GM12878 (cell line): ENCODE data around the gene PPP6R2. TPM values are rescaled to one million over a fixed set of nuclear protein-coding genes. Genes with fewer than 3 reads are reported as not detected.
A peak's percentile ranks its signal among the peaks of the same experiment; 100 is the strongest.

Source experiments
- ATAC-seq: fragments of 200-7000 bp; cut with Tn5 transposase; 3 replicates; pipeline ENCODE4 v1.9.1; 2020; ENCODE audit warnings: mild to moderate bottlenecking, moderate library complexity
- BruUV-seq: library from RNA; stranded (reverse); fragments of 400-500 nt; replicated peaks from 2 replicates; lab custom pipeline; 2021; lab: Mats Ljungman, UMichigan
- CTCF ChIA-PET: fragments of 300-600 bp; sonication (Branson Sonifier 250); formaldehyde crosslinking; extraction: SDS; loops from one replicate; lab custom pipeline; 2021; ENCODE audit warnings: inconsistent platforms; lab: Yijun Ruan, JAX
- POLR2A ChIA-PET: fragments of 350-600 bp; formaldehyde crosslinking; extraction: SDS; loops from one replicate; lab custom pipeline; 2021; ENCODE audit warnings: inconsistent platforms; lab: Charles Lee
- RAD21 ChIA-PET: fragments of 300-600 bp; sonication (Branson Sonifier 250); formaldehyde crosslinking; loops from one replicate; lab custom pipeline; 2023; ENCODE audit warnings: antibody characterized with exemption; ENCODE audit not compliant: unreplicated experiment; lab: Charles Lee
- SMC1A ChIA-PET: fragments of 300-600 bp; sonication (Branson Sonifier 250); formaldehyde crosslinking; loops from one replicate; lab custom pipeline; 2023; ENCODE audit not compliant: unreplicated experiment, uncharacterized antibody; lab: Charles Lee
- DNase-seq: peaks from one replicate; pipeline ENCODE4 v3.0.0-alpha.2; 2011; ENCODE audit warnings: low read depth, low spot score
- FAIRE-seq: peaks from 3 replicates; lab custom pipeline; 2011; peaks lifted over from hg19 to GRCh38; lab: Jason Lieb, UNC
- H2AFZ ChIP-seq: 2 replicates; pipeline ENCODE4 v1.6.0; 2011; ENCODE audit warnings: low read depth, low read length, control low read depth; ENCODE audit not compliant: control insufficient read depth
- H3K27ac ChIP-seq: 2 replicates; pipeline ENCODE4 v1.5.1; 2011; ENCODE audit warnings: control low read depth; ENCODE audit not compliant: control insufficient read depth, insufficient read depth
- H3K27me3 ChIP-seq, 2 experiments: replicated peaks in 1 of 2; 2 replicates each; pipeline versions ENCODE4 v1.6.0 to v1.6.1; 2011; ENCODE audit warnings: low read length in 1 of 2; ENCODE audit not compliant: control insufficient read depth in 2 of 2, insufficient read depth in 2 of 2
- H3K36me3 ChIP-seq, 2 experiments: 2 replicates each; pipeline ENCODE4 v1.5.1; 2011; ENCODE audit warnings: low read length in 1 of 2; ENCODE audit not compliant: control insufficient read depth in 2 of 2, insufficient read depth in 2 of 2
- H3K4me1 ChIP-seq: 2 replicates; pipeline ENCODE4 v1.6.1; 2011; ENCODE audit warnings: mild to moderate bottlenecking, low read length, moderate library complexity, mixed read lengths; ENCODE audit not compliant: control insufficient read depth, insufficient read depth
- H3K4me2 ChIP-seq: 2 replicates; pipeline ENCODE4 v1.6.0; 2011; ENCODE audit warnings: control low read depth; ENCODE audit not compliant: control insufficient read depth, insufficient read depth
- H3K4me3 ChIP-seq: fragments of 200-600 bp; sonication (generic); 2 replicates; pipeline ENCODE4 v1.5.1; 2016
- H3K79me2 ChIP-seq: 2 replicates; pipeline ENCODE4 v1.6.0; 2011; ENCODE audit warnings: low read length; ENCODE audit not compliant: control insufficient read depth, insufficient read depth
- H3K9ac ChIP-seq: 2 replicates; pipeline ENCODE4 v1.8.0; 2011; ENCODE audit warnings: low read length, control low read depth, mixed read lengths; ENCODE audit not compliant: control insufficient read depth, insufficient read depth
- H3K9me3 ChIP-seq: replicated peaks from 3 replicates; pipeline ENCODE4 v1.5.1; 2011; ENCODE audit warnings: mild to moderate bottlenecking, low read length; ENCODE audit not compliant: control insufficient read depth, insufficient read depth
- H4K20me1 ChIP-seq: 2 replicates; pipeline ENCODE4 v1.6.0; 2011; ENCODE audit not compliant: control insufficient read depth, insufficient read depth
- CTCF ChIP-seq, 3 experiments: IDR thresholded peaks in 2 of 3; conservative IDR thresholded peaks in 1 of 3; 2 replicates each; pipeline ENCODE4 v1.5.1; 2011; ENCODE audit warnings: low read depth in 3 of 3, low read length in 3 of 3, mild to moderate bottlenecking in 3 of 3, control low read depth in 2 of 3, moderate library complexity in 2 of 3, inconsistent platforms in 1 of 3, mixed read lengths in 1 of 3; ENCODE audit not compliant: control insufficient read depth in 2 of 3, insufficient read depth in 1 of 3; ENCODE audit errors: extremely low read depth in 1 of 3
- IKZF1 ChIP-seq: fragments of 450-650 bp; conservative IDR thresholded peaks from 2 replicates; pipeline ENCODE4 v1.6.1; 2017; ENCODE audit warnings: antibody characterized with exemption, mild to moderate bottlenecking
- PAX8 ChIP-seq: fragments of 450-650 bp; IDR thresholded peaks from 2 replicates; pipeline ENCODE4 v1.6.1; 2017; ENCODE audit warnings: mild to moderate bottlenecking, moderate library complexity
- REST ChIP-seq: IDR thresholded peaks from 2 replicates; pipeline ENCODE4 v1.6.1; 2012; ENCODE audit warnings: mild to moderate bottlenecking, low read depth, low read length
- SMC3 ChIP-seq: IDR thresholded peaks from 2 replicates; pipeline ENCODE4 v1.6.1; 2011; ENCODE audit warnings: low read length, improper control_type of control experiment, borderline replicate concordance
- SPI1 ChIP-seq: IDR thresholded peaks from 2 replicates; pipeline ENCODE4 v1.6.1; 2011; ENCODE audit warnings: low read depth, mild to moderate bottlenecking, low read length, moderate library complexity, borderline replicate concordance; ENCODE audit not compliant: insufficient read depth
- WGBS: methylation state at CpG from one replicate; pipeline ENCODE4 v1.1.6; 2016; ENCODE audit warnings: low lambda C conversion rate; ENCODE audit not compliant: insufficient replicate concordance, insufficient coverage; ENCODE audit errors: missing lambda C conversion rate; 5-methylcytosine and 5-hydroxymethylcytosine counted together
- in situ Hi-C: fragments of 300-500 bp; cut with MboI; formaldehyde crosslinking; loops from 9 replicates; pipeline ENCODE4 v1.14.3; 2018; ENCODE audit warnings: mixed read lengths
- intact Hi-C: fragments of 100-400 bp; cut with micrococcal nuclease; formaldehyde crosslinking; loops from one replicate; pipeline ENCODE4 v1.14.2; 2022; ENCODE audit not compliant: unreplicated experiment
- polyA plus RNA-seq, 11 experiments: library from polyadenylated mRNA; depleted of rRNA in 4 of 11; unstranded in 6 of 11; stranded (reverse) in 5 of 11; fragments of >200 nt; fragmentation: Nextera tagmentation in 4 of 11; fragmentation: Illumina TruSeq in 1 of 11; extraction: Ambion mirVana in 4 of 11; extraction: Trizol in 1 of 11; gene quantifications; 1 replicate in 1 of 11; 2 replicates in 10 of 11; pipeline versions ENCODE4 v1.2.1 to v1.2.3, GENCODE V29; 2011 to 2016; ENCODE audit warnings: inconsistent platforms in 2 of 11, missing spikeins in 2 of 11, low read depth in 1 of 11
- total RNA-seq, 4 experiments: library from RNA; depleted of rRNA in 3 of 4; stranded (reverse); fragments of >200 nt in 3 of 4; fragmentation: Illumina TruSeq in 1 of 4; extraction: Trizol in 1 of 4; gene quantifications; 2 replicates each; pipeline versions ENCODE4 v1.2.1 to v1.2.3, GENCODE V29; 2013 to 2021

Gene PPP6R2
- total and polyA plus RNA-seq, 10 of the 15 experiments (the other 5 are each of a cell fraction or from before 2014, with no cell fraction given), result 0.29 to 52.6 (median 25.4) TPM

DNA sequence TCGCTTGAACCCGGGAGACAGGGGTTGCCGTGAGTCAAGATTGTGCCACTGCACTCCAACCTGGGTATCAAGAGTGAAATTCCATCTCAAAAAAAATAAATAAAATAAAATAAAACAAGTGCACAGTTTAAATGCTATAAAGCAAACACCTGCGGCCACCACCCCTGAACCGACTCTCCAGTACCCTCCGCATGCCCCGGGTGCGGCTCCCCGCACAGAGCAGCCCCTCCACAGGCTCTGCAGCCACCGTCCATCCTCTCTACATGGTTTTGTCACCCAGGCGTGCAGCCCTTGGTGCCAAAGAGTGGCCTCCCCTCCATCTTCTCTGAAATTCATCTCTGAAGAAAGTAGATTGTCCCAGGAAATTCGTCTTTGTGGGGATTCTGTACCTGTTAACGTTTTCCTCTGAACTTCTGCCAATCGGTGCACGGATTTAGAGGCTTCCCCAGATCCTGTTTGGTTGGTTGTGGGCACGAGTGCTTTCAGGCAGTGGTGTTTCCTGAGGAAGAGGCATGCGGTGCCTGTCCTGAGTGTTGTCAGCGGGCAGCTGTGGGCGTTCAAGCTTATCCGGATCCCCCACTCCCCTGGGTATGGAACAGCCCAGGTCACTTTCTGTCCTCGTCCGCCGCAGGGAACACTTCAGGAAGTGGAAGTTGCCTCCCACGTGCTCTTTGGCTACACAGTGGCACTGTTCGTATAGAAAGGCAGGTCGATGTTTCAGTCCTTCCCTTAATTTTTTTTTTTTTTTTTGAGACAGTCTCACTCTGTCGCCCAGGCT is 147.6 kb downstream of the PPP6R2 start:
- BruUV-seq, result no TSS peak
- POLR2A ChIA-PET, result interaction anchor here (0.7 kb wide), 1 partner anchor 27 kb away, joined by 3 read pairs; no protein-coding TSS in a partner anchor
- Histone ChIP-seq H3K27me3 (no peaks in the 10 kb centered on the region), H4K20me1 (no peaks in the 10 kb centered on the region), H3K27ac (no peak overlapping the region), H3K9ac (no peak overlapping the region), H3K4me2 (peak overlapping the region; percentile 4; the same call in 1 of the 2 replicates), H2AFZ (peak overlapping the region; percentile 33; the same call in 1 of the 2 replicates), H3K36me3 (no peaks in the 10 kb centered on the region), H3K4me3 (no peak overlapping the region), H3K9me3 (no peaks in the 10 kb centered on the region), H3K79me2 (no peaks in the 10 kb centered on the region), H3K4me1 (peaks cover 5% of the 10 kb centered on the region)
- TF ChIP-seq PAX8 (no peak), SMC3 (no peak), SPI1 (0 out of 2 replicates have a peak, but pooled peaks have one; percentile 11), CTCF (IDR thresholded peaks at IDR 0.05 in 2 of 3, conservative IDR thresholded peaks at IDR 0.05 in 1 of 3; ENCODE audit: control insufficient read depth in 2 of 3, extremely low read depth in 1 of 3, insufficient read depth in 1 of 3, low read depth in 3 of 3, low read length in 3 of 3) (no peak), REST (no peak), IKZF1 (peak; percentile 54; the same call in 1 of the 2 replicates)
- CTCF ChIA-PET, result interaction anchor here (0.8 kb wide), 1 partner anchor 72 kb away, joined by 3 read pairs; the partner anchor contains the start of gene SYCE3
- ATAC-seq (peak; percentile 38), FAIRE-seq (no peak), DNase-seq (no peak)
- WGBS, result 29% methylated on average over 26 of the region's 27 CpGs
- SMC1A ChIA-PET, result no interaction called here
- in situ Hi-C loops, result loop anchor here (10.0 kb wide), 1 partner anchor 236 kb away; the partner anchor contains the start of gene HDAC10
- intact Hi-C loops, result no loop called here
- RAD21 ChIA-PET, result interaction anchor here (0.6 kb wide), 1 partner anchor 166 kb away, joined by 3 read pairs; no protein-coding TSS in a partner anchor

Other genes starting within 250 kb of the PPP6R2 start
Only the 7 nearest of the 20 such genes appear.
- gene TUBGCP6, start 98.3 kb upstream of the PPP6R2 start, total RNA-seq (2014; rRNA removed), result 29.8 and 31.1 TPM in 2 replicates
- 9.7 and 10.4 TPM in 2 replicates for gene TUBGCP6, start 98.3 kb upstream of the PPP6R2 start, total RNA-seq (2014; rRNA removed; fragmentation: Illumina TruSeq; extraction: Trizol)
- gene TUBGCP6, start 98.3 kb upstream of the PPP6R2 start, total RNA-seq (2021), result 33.3 and 41.4 TPM in 2 replicates
- 7.7 and 16.1 TPM in 2 replicates for gene TUBGCP6, start 98.3 kb upstream of the PPP6R2 start, polyA plus RNA-seq (2011; rRNA removed)
- 5.7 and 9.6 TPM in 2 replicates for gene TUBGCP6, start 98.3 kb upstream of the PPP6R2 start, polyA plus RNA-seq (2014; fragmentation: Illumina TruSeq; extraction: Trizol)
- gene TUBGCP6, start 98.3 kb upstream of the PPP6R2 start, polyA plus RNA-seq (2014; fragmentation: Nextera tagmentation; extraction: Ambion mirVana), result 1 to 10 TPM in 1 of 2 experiments, under 1 TPM in 1; 0.74 to 2.0 TPM
- gene TUBGCP6, start 98.3 kb upstream of the PPP6R2 start, polyA plus RNA-seq (2014; rRNA removed), result 35.5 and 42.2 TPM in 2 replicates
- 10 to 100 TPM; 22.8 to 23.0 TPM for gene TUBGCP6, start 98.3 kb upstream of the PPP6R2 start, polyA plus RNA-seq (2016; fragmentation: Nextera tagmentation; extraction: Ambion mirVana)
- 13.8 and 20.5 TPM in 2 replicates for gene HDAC10, start 92.1 kb upstream of the PPP6R2 start, total RNA-seq (2014; rRNA removed)
- gene HDAC10, start 92.1 kb upstream of the PPP6R2 start, total RNA-seq (2014; rRNA removed; fragmentation: Illumina TruSeq; extraction: Trizol), result 3.9 and 5.1 TPM in 2 replicates
- 42.4 and 48.6 TPM in 2 replicates for gene HDAC10, start 92.1 kb upstream of the PPP6R2 start, total RNA-seq (2021)
- gene HDAC10, start 92.1 kb upstream of the PPP6R2 start, polyA plus RNA-seq (2011; rRNA removed), result 4.4 and 7.9 TPM in 2 replicates
- 1.2 and 4.3 TPM in 2 replicates for gene HDAC10, start 92.1 kb upstream of the PPP6R2 start, polyA plus RNA-seq (2014; fragmentation: Illumina TruSeq; extraction: Trizol)
- gene HDAC10, start 92.1 kb upstream of the PPP6R2 start, polyA plus RNA-seq (2014; fragmentation: Nextera tagmentation; extraction: Ambion mirVana), result under 1 TPM; 0.26 to 0.51 TPM
- 42.3 and 51.7 TPM in 2 replicates for gene HDAC10, start 92.1 kb upstream of the PPP6R2 start, polyA plus RNA-seq (2014; rRNA removed)
- gene HDAC10, start 92.1 kb upstream of the PPP6R2 start, polyA plus RNA-seq (2016; fragmentation: Nextera tagmentation; extraction: Ambion mirVana), result 1 to 10 TPM; 4.5 to 5.0 TPM
- gene MAPK12, start 81.6 kb upstream of the PPP6R2 start, total RNA-seq (2014; rRNA removed), result 22.8 and 23.0 TPM in 2 replicates
- gene MAPK12, start 81.6 kb upstream of the PPP6R2 start, total RNA-seq (2014; rRNA removed; fragmentation: Illumina TruSeq; extraction: Trizol), result 14.5 and 16.5 TPM in 2 replicates
- gene MAPK12, start 81.6 kb upstream of the PPP6R2 start, total RNA-seq (2021), result 34.0 and 38.9 TPM in 2 replicates
- 7.5 and 16.1 TPM in 2 replicates for gene MAPK12, start 81.6 kb upstream of the PPP6R2 start, polyA plus RNA-seq (2011; rRNA removed)
- gene MAPK12, start 81.6 kb upstream of the PPP6R2 start, polyA plus RNA-seq (2014; fragmentation: Illumina TruSeq; extraction: Trizol), result 3.6 and 16.1 TPM in 2 replicates
- 1 to 10 TPM; 1.1 to 3.8 TPM for gene MAPK12, start 81.6 kb upstream of the PPP6R2 start, polyA plus RNA-seq (2014; fragmentation: Nextera tagmentation; extraction: Ambion mirVana)
- gene MAPK12, start 81.6 kb upstream of the PPP6R2 start, polyA plus RNA-seq (2014; rRNA removed), result 32.0 and 33.2 TPM in 2 replicates
- gene MAPK12, start 81.6 kb upstream of the PPP6R2 start, polyA plus RNA-seq (2016; fragmentation: Nextera tagmentation; extraction: Ambion mirVana), result 10 to 100 TPM in 1 of 2 experiments, 1 to 10 TPM in 1; 9.5 to 17.1 TPM
- gene MAPK11, start 72.9 kb upstream of the PPP6R2 start, total RNA-seq (2014; rRNA removed), result 9.4 and 10.0 TPM in 2 replicates
- gene MAPK11, start 72.9 kb upstream of the PPP6R2 start, total RNA-seq (2014; rRNA removed; fragmentation: Illumina TruSeq; extraction: Trizol), result 3.8 and 4.0 TPM in 2 replicates
- 10.8 and 12.8 TPM in 2 replicates for gene MAPK11, start 72.9 kb upstream of the PPP6R2 start, total RNA-seq (2021)
- 2.5 and 6.2 TPM in 2 replicates for gene MAPK11, start 72.9 kb upstream of the PPP6R2 start, polyA plus RNA-seq (2011; rRNA removed)
- 1.4 and 3.7 TPM in 2 replicates for gene MAPK11, start 72.9 kb upstream of the PPP6R2 start, polyA plus RNA-seq (2014; fragmentation: Illumina TruSeq; extraction: Trizol)
- gene MAPK11, start 72.9 kb upstream of the PPP6R2 start, polyA plus RNA-seq (2014; fragmentation: Nextera tagmentation; extraction: Ambion mirVana), result under 1 TPM; 0.05 to 0.16 TPM
- gene MAPK11, start 72.9 kb upstream of the PPP6R2 start, polyA plus RNA-seq (2014; rRNA removed), result 11.6 and 14.0 TPM in 2 replicates
- gene MAPK11, start 72.9 kb upstream of the PPP6R2 start, polyA plus RNA-seq (2016; fragmentation: Nextera tagmentation; extraction: Ambion mirVana), result under 1 TPM; 0.44 to 0.58 TPM
- gene PLXNB2, start 35.7 kb upstream of the PPP6R2 start, total RNA-seq (2014; rRNA removed), result 32.6 and 42.0 TPM in 2 replicates
- gene PLXNB2, start 35.7 kb upstream of the PPP6R2 start, total RNA-seq (2014; rRNA removed; fragmentation: Illumina TruSeq; extraction: Trizol), result 19.8 and 21.8 TPM in 2 replicates
- 133 and 134 TPM in 2 replicates for gene PLXNB2, start 35.7 kb upstream of the PPP6R2 start, total RNA-seq (2021)
- 19.9 and 41.8 TPM in 2 replicates for gene PLXNB2, start 35.7 kb upstream of the PPP6R2 start, polyA plus RNA-seq (2011; rRNA removed)
- gene PLXNB2, start 35.7 kb upstream of the PPP6R2 start, polyA plus RNA-seq (2014; fragmentation: Illumina TruSeq; extraction: Trizol), result 6.3 and 23.5 TPM in 2 replicates
- gene PLXNB2, start 35.7 kb upstream of the PPP6R2 start, polyA plus RNA-seq (2014; fragmentation: Nextera tagmentation; extraction: Ambion mirVana), result 1 to 10 TPM in 1 of 2 experiments, under 1 TPM in 1; 0.68 to 4.5 TPM
- 65.4 and 84.9 TPM in 2 replicates for gene PLXNB2, start 35.7 kb upstream of the PPP6R2 start, polyA plus RNA-seq (2014; rRNA removed)
- gene PLXNB2, start 35.7 kb upstream of the PPP6R2 start, polyA plus RNA-seq (2016; fragmentation: Nextera tagmentation; extraction: Ambion mirVana), result 10 to 100 TPM; 69.3 to 80.0 TPM
- gene DENND6B, start 16.3 kb upstream of the PPP6R2 start, total RNA-seq (2014; rRNA removed), result 8.3 and 9.1 TPM in 2 replicates
- 3.2 and 3.6 TPM in 2 replicates for gene DENND6B, start 16.3 kb upstream of the PPP6R2 start, total RNA-seq (2014; rRNA removed; fragmentation: Illumina TruSeq; extraction: Trizol)
- 11.2 TPM in 2 replicates for gene DENND6B, start 16.3 kb upstream of the PPP6R2 start, total RNA-seq (2021)
- 1.6 and 2.9 TPM in 2 replicates for gene DENND6B, start 16.3 kb upstream of the PPP6R2 start, polyA plus RNA-seq (2011; rRNA removed)
- 0.73 and 3.1 TPM in 2 replicates for gene DENND6B, start 16.3 kb upstream of the PPP6R2 start, polyA plus RNA-seq (2014; fragmentation: Illumina TruSeq; extraction: Trizol)
- gene DENND6B, start 16.3 kb upstream of the PPP6R2 start, polyA plus RNA-seq (2014; fragmentation: Nextera tagmentation; extraction: Ambion mirVana), result 1 to 10 TPM in 1 of 2 experiments, under 1 TPM in 1; 0.72 to 2.3 TPM
- gene DENND6B, start 16.3 kb upstream of the PPP6R2 start, polyA plus RNA-seq (2014; rRNA removed), result 11.3 and 13.0 TPM in 2 replicates
- gene DENND6B, start 16.3 kb upstream of the PPP6R2 start, polyA plus RNA-seq (2016; fragmentation: Nextera tagmentation; extraction: Ambion mirVana), result 10 to 100 TPM in 1 of 2 experiments, 1 to 10 TPM in 1; 8.9 to 10.3 TPM
- gene SBF1, start 131.7 kb downstream of the PPP6R2 start, total RNA-seq (2014; rRNA removed), result 42.7 and 48.0 TPM in 2 replicates
- 14.6 and 16.1 TPM in 2 replicates for gene SBF1, start 131.7 kb downstream of the PPP6R2 start, total RNA-seq (2014; rRNA removed; fragmentation: Illumina TruSeq; extraction: Trizol)
- 77.9 and 95.0 TPM in 2 replicates for gene SBF1, start 131.7 kb downstream of the PPP6R2 start, total RNA-seq (2021)
- 11.1 and 19.5 TPM in 2 replicates for gene SBF1, start 131.7 kb downstream of the PPP6R2 start, polyA plus RNA-seq (2011; rRNA removed)
- 1.2 and 7.4 TPM in 2 replicates for gene SBF1, start 131.7 kb downstream of the PPP6R2 start, polyA plus RNA-seq (2014; fragmentation: Illumina TruSeq; extraction: Trizol)
- gene SBF1, start 131.7 kb downstream of the PPP6R2 start, polyA plus RNA-seq (2014; fragmentation: Nextera tagmentation; extraction: Ambion mirVana), result 1 to 10 TPM in 1 of 2 experiments, under 1 TPM in 1; 0.23 to 1.2 TPM
- 42.2 and 47.5 TPM in 2 replicates for gene SBF1, start 131.7 kb downstream of the PPP6R2 start, polyA plus RNA-seq (2014; rRNA removed)
- 10 to 100 TPM; 10.0 to 28.6 TPM for gene SBF1, start 131.7 kb downstream of the PPP6R2 start, polyA plus RNA-seq (2016; fragmentation: Nextera tagmentation; extraction: Ambion mirVana)